Effector memory CD8-positive, alpha-beta T cell (primary cell): Measurements from ENCODE around the gene CEP112.
A peak's percentile ranks its signal among the peaks of the same experiment; 100 is the strongest.

Experiments used
- ATAC-seq: fragments of 150-1000 bp; cut with Tn5 transposase; replicated peaks from 2 replicates; pipeline ENCODE4 v1.10.0; 2021; ENCODE audit warnings: mild to moderate bottlenecking, moderate library complexity
- DNase-seq, 3 experiments: peaks; one replicate each; pipeline ENCODE4 v3.0.0; 2021
- H3K27ac Mint-ChIP-seq, 2 donors: one replicate each; pipeline ENCODE4 v1.8.0; 2022; ENCODE audit warnings: mild to moderate bottlenecking in 2 of 2, mixed read lengths in 2 of 2, moderate library complexity in 2 of 2
- H3K27me3 Mint-ChIP-seq, 2 donors: one replicate each; pipeline ENCODE4 v1.8.0; 2022; ENCODE audit warnings: mixed read lengths in 2 of 2
- H3K36me3 Mint-ChIP-seq: one replicate; pipeline ENCODE4 v1.8.0; 2022; ENCODE audit warnings: mild to moderate bottlenecking, moderate library complexity, mixed read lengths; ENCODE audit not compliant: insufficient read depth
- H3K4me1 Mint-ChIP-seq, 2 donors: one replicate each; pipeline ENCODE4 v1.8.0; 2022; ENCODE audit warnings: low read depth in 2 of 2, mixed read lengths in 2 of 2
- H3K4me3 Mint-ChIP-seq, 2 donors: one replicate each; pipeline ENCODE4 v1.8.0; 2022; ENCODE audit warnings: mild to moderate bottlenecking in 2 of 2, mixed read lengths in 2 of 2, moderate library complexity in 2 of 2
- H3K9me3 Mint-ChIP-seq, 2 donors: one replicate each; pipeline ENCODE4 v1.8.0; 2022; ENCODE audit warnings: mixed read lengths in 2 of 2

The CEP112 gene

GRCh38 chr17:65667656-65668055, 524.3 kb downstream of the CEP112 start:
- Mint-ChIP-seq H3K27me3 (peaks cover 6 to 9% of the 10 kb centered on the region in 2 donors), H3K9me3 (no peaks in the 10 kb centered on the region), H3K4me1 (no peaks in the 10 kb centered on the region), H3K27ac (no peak overlapping the region), H3K36me3 (no peaks in the 10 kb centered on the region), H3K4me3 (no peak overlapping the region)
- DNase-seq (no peak), ATAC-seq (no peak)

DNA sequence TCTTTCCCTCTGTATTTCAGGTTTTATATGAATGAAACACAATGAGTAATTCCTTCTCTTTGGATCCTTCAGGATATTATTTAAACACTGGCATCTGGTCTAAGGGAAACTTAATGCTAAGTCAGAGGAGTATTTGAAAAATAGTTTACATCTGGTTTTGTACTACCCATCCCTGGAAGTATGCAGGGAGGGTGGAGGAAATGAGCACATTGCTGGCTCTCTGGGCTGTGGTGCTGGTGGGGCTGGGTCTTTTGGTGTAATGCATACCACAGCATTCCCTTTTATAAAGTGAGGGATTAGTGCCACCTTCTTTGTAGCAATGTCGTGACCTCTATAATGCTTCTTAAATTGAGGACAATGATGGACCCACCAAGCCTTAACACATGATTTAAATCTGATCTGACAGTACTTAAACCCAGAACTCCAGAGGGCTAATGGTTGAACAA, 525.0 kb downstream of the CEP112 start:
- Mint-ChIP-seq H3K4me1 (no peaks in the 10 kb centered on the region), H3K9me3 (no peaks in the 10 kb centered on the region), H3K27me3 (peaks cover 6 to 9% of the 10 kb centered on the region in 2 donors), H3K36me3 (no peaks in the 10 kb centered on the region), H3K4me3 (no peak overlapping the region), H3K27ac (no peak overlapping the region)
- DNase-seq (no peak), ATAC-seq (no peak)

- Mint-ChIP-seq H3K4me3 (no peak overlapping the region), H3K9me3 (no peaks in the 10 kb centered on the region), H3K36me3 (no peaks in the 10 kb centered on the region), H3K27ac (no peak overlapping the region), H3K27me3 (peaks cover 6 to 9% of the 10 kb centered on the region in 2 donors), H3K4me1 (no peaks in the 10 kb centered on the region)
- no peak for ATAC-seq
- no peak for DNase-seq
Measured at GRCh38 chr17:65665966-65666365, 526.0 kb downstream of the CEP112 start.

DNA sequence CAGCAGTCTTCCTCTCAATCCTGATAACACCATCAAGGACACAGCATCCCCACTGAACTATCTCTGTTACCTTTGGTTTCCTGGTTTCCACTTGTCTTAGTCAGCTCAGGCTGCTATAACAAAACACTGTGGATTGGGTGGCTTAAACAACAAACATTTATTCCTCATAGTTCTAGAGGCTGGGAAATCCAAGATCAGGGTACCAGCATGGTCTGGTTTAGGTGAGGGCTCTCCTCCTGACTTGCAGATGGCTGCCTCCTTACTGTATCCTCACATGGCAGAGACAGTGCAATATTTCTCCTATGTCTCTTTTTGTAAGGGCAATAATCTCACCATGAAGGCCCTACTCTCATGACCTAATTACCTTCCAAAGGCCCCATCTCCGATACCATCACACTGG, 527.2 kb downstream of the CEP112 start:
- Mint-ChIP-seq H3K4me1 (no peaks in the 10 kb centered on the region), H3K27ac (no peak overlapping the region), H3K36me3 (no peaks in the 10 kb centered on the region), H3K27me3 (peaks cover 6 to 9% of the 10 kb centered on the region in 2 donors), H3K4me3 (no peak overlapping the region), H3K9me3 (no peaks in the 10 kb centered on the region)
- no peak for ATAC-seq
- DNase-seq: no peak

GRCh38 chr17:65664266-65664665, 527.7 kb downstream of the CEP112 start:
- Mint-ChIP-seq H3K27me3 (peaks cover 6% of the 10 kb centered on the region in 2 donors), H3K9me3 (no peaks in the 10 kb centered on the region), H3K27ac (no peak overlapping the region), H3K4me3 (no peak overlapping the region), H3K4me1 (no peaks in the 10 kb centered on the region), H3K36me3 (no peaks in the 10 kb centered on the region)
- DNase-seq (no peak), ATAC-seq (no peak)

DNA sequence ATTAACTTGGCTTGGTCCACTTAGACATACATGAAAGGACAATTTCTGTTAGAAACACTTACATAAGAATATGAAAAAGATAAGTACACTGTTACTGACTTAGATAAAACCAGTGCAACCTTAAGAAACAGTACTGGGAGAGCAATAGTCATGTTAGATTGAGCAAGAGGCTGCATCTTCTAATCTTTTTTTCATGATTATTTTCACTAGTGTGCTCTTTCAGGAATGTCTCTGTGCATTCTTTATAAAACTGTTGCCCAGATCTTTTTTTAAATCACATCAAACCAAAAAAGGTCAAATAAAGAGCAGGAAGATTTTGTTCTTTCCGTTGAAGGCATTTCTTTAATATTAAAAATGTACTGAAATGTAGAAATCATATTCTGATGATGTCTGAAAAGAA, 529.7 kb downstream of the CEP112 start:
- ATAC-seq (no peak), DNase-seq (no peak)
- Mint-ChIP-seq H3K27ac (no peak overlapping the region), H3K36me3 (no peaks in the 10 kb centered on the region), H3K4me1 (no peaks in the 10 kb centered on the region), H3K4me3 (no peak overlapping the region), H3K27me3 (peaks cover 0 to 5% of the 10 kb centered on the region in 2 donors), H3K9me3 (no peaks in the 10 kb centered on the region)

GRCh38 chr17:65660947-65661346, 531.0 kb downstream of the CEP112 start:
- Mint-ChIP-seq H3K4me3 (no peak overlapping the region), H3K36me3 (no peaks in the 10 kb centered on the region), H3K9me3 (no peaks in the 10 kb centered on the region), H3K27me3 (peaks cover 0 to 5% of the 10 kb centered on the region in 2 donors), H3K27ac (peak overlapping the region in 1 of 2 donors; percentile 21), H3K4me1 (no peaks in the 10 kb centered on the region)
- ATAC-seq (no peak), DNase-seq (no peak)

- H3K4me1 Mint-ChIP-seq: no peaks in the 10 kb centered on the region
- H3K27me3 Mint-ChIP-seq: peaks cover 0 to 5% of the 10 kb centered on the region in 2 donors
- ATAC-seq (no peak), DNase-seq (no peak)
- H3K36me3 Mint-ChIP-seq: no peaks in the 10 kb centered on the region
- H3K4me3 Mint-ChIP-seq: no peak overlapping the region
- H3K27ac Mint-ChIP-seq: no peak overlapping the region
- H3K9me3 Mint-ChIP-seq: no peaks in the 10 kb centered on the region
Measured at GRCh38 chr17:65660078-65660477, 531.9 kb downstream of the CEP112 start.

DNA sequence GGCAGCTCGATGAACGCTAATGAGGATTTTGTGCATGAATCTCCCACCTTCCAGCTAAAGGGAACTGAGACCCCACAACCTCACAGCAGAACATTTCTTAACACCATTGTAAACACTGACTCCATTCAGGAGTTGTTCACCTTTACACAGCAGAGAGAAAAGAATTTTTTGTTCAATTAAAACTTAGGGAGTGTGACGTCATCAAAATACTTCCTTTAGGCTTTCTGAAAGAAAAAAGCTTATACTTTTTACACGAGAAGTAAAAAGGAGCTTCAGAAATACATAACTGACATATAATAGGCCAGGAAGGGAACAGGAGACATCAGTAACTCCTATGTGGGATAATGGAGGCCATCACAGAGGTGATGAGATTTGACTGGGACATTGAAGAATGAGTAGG, 532.4 kb downstream of the CEP112 start:
- Mint-ChIP-seq H3K27me3 (peaks cover 0 to 5% of the 10 kb centered on the region in 2 donors), H3K27ac (no peak overlapping the region), H3K9me3 (no peaks in the 10 kb centered on the region), H3K36me3 (no peaks in the 10 kb centered on the region), H3K4me3 (no peak overlapping the region), H3K4me1 (no peaks in the 10 kb centered on the region)
- no peak for DNase-seq
- no peak for ATAC-seq

GRCh38 chr17:65657251-65657828, 534.6 kb downstream of the CEP112 start:
- Mint-ChIP-seq H3K4me1 (no peaks in the 10 kb centered on the region), H3K9me3 (no peaks in the 10 kb centered on the region), H3K36me3 (no peaks in the 10 kb centered on the region), H3K27ac (no peak overlapping the region), H3K4me3 (no peak overlapping the region), H3K27me3 (peaks cover 8 to 13% of the 10 kb centered on the region in 2 donors)
- DNase-seq: no peak
- ATAC-seq: no peak

DNA sequence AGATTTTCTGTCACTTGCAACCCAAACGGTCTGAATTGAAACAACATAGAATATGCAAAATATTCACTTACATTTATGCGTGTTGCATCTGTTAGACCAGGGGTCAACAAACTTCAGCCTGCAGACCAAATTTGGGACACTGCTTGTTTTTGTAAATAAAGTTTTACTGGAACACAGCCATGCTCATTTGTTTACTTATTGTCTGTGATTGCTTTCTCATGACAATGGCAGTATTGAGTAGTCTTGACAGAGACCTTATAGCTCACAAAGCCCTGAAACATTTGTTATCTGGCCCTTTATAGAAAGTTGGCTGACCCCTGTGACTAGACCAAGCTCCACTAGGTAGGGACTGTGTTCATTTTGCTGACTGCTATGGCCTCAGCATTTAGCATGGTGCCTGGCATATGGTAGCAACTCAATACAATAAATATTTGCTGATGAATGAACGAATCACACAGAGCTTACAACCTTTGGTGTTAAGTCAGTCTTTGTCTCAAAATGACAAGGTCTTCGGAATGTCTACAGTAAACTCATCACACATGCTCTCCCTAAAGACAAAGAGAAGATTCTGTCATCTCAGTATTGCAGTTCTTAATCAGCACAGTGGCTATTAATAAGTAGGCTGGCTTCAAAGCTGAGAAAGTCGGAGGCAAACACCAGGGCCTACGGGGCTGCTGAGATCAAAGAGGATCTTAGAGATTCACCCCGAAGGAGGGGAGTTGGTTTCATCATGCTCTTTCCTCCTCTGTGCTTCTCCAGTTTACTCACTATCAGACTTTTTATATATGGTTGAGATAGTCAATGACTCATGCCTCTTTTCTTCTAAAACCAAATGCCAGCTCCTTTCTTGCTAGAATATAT, 535.3 kb downstream of the CEP112 start:
- no peak for ATAC-seq
- Mint-ChIP-seq H3K27me3 (peaks cover 8 to 17% of the 10 kb centered on the region in 2 donors), H3K9me3 (no peaks in the 10 kb centered on the region), H3K4me1 (no peaks in the 10 kb centered on the region), H3K4me3 (no peak overlapping the region), H3K27ac (no peak overlapping the region), H3K36me3 (no peaks in the 10 kb centered on the region)
- DNase-seq: no peak

DNA sequence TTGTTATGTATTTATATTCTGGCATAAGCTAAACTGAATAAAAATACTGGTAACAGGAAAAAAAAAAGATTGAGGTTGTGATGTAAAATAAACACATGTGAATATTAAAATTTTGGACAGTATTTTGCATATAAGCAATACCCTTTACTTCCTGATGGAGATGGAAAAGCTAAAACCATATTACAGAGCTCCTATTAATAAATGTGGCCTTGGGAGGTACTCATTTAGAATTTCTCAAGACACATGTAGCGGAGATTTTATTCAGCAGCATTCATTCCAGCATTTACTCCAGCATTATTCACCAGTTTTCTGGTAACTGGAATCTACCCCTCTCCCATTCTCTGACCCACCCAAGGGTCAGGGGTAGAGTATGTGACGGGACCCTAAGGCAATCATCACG, 536.2 kb downstream of the CEP112 start:
- no peak overlapping the region for H3K27ac Mint-ChIP-seq
- H3K4me1 Mint-ChIP-seq: no peaks in the 10 kb centered on the region
- H3K27me3 Mint-ChIP-seq: peaks cover 8 to 24% of the 10 kb centered on the region in 2 donors
- H3K4me3 Mint-ChIP-seq: no peak overlapping the region
- H3K9me3 Mint-ChIP-seq: no peaks in the 10 kb centered on the region
- ATAC-seq (no peak), DNase-seq (no peak)
- no peaks in the 10 kb centered on the region for H3K36me3 Mint-ChIP-seq

DNA sequence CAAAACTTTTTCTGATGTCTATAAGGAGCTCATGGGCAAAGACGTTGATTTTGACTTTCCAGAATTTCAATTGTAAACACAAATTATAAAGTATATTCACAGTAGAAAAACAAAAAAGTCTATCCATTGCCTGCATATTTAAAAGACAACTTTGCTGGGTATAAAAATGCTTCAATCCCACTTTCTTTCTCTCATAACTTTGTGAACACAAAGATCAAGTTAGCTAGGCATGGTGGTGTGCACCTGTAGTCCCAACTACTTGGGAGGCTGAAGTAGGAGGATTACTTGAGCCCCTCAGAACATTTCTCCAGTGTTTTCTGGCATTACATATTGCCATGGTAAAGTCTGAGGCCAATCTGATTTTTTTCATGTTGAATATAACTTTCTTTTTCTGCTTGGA, 547.4 kb downstream of the CEP112 start:
- Mint-ChIP-seq H3K27ac (no peak overlapping the region), H3K36me3 (no peaks in the 10 kb centered on the region), H3K27me3 (peaks cover 7 to 10% of the 10 kb centered on the region in 2 donors), H3K9me3 (peaks cover 0 to 10% of the 10 kb centered on the region in 2 donors), H3K4me1 (no peaks in the 10 kb centered on the region), H3K4me3 (no peak overlapping the region)
- ATAC-seq: no peak
- DNase-seq: no peak
